Adipocyte (in vitro differentiated cells): Measurements from ENCODE around the gene BCKDK.

Experiments
- DNase-seq: peaks from one replicate; pipeline ENCODE4 v3.0.0-alpha.2; 2015; ENCODE audit warnings: low read depth
- H3K27me3 ChIP-seq: replicated peaks from 2 replicates; pipeline ENCODE4 v1.7.0; 2013; ENCODE audit warnings: mild to moderate bottlenecking, low read length, moderate library complexity; ENCODE audit not compliant: control insufficient read depth, insufficient read depth
- H3K36me3 ChIP-seq: 2 replicates; pipeline ENCODE4 v1.7.0; 2013; ENCODE audit warnings: low read length, mild to moderate bottlenecking, moderate library complexity; ENCODE audit not compliant: control insufficient read depth, insufficient read depth, severe bottlenecking
- H3K4me1 ChIP-seq: 2 replicates; pipeline ENCODE4 v1.7.0; 2013; ENCODE audit warnings: mild to moderate bottlenecking, low read length, moderate library complexity; ENCODE audit not compliant: control insufficient read depth, insufficient read depth
- H3K4me3 ChIP-seq: 2 replicates; pipeline ENCODE4 v1.7.0; 2013; ENCODE audit warnings: mild to moderate bottlenecking, low read length, moderate library complexity
- H3K9ac ChIP-seq: 2 replicates; pipeline ENCODE4 v1.7.0; 2013; ENCODE audit warnings: mild to moderate bottlenecking, low read length, moderate library complexity
- H3K9me3 ChIP-seq: 2 replicates; pipeline ENCODE4 v1.7.0; 2013; ENCODE audit warnings: mild to moderate bottlenecking, low read length, moderate library complexity; ENCODE audit not compliant: control insufficient read depth

The BCKDK gene

DNA sequence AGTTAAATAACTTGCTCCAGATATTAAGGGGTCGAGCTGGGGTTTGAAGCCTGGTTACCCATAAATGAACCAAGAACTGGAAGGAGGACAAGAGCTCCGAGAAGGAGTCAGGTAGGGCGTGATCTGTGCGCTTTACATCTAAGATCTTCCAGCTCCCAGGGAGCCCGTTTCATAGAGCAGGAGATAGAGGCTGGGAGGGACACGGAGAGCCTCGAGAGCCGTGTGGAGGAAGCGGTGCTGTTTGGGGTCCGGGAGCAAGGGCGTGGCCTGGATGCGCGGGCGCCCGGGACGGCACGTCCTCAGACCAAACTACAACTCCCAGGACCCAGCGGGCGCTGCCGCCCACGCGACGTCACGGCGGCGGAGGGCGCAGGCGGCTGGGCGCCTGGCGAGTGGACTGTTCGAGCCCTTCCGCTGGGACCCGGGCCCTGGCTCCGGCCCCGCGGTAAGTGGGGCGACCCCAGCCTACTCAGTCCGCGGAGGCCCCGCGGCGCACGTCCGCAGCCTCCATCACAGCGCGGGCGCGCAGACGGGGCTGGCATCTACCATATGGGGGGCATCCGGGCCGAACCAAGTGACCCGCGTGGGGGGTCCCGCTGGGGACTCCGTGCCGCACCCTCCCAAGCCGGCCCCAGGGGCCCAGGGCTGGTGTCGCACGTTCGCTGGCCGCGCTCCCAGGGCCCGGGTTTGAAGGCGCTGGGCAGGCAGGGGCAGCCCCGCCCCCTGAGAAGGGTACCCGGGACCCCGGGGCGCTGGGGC is at the start of gene BCKDK:
BCKDK (plus strand) TSS at position 352 of the 759 bp plus-strand sequence. CDS start 838 bp downstream, outside the sequence.
- Histone ChIP-seq H3K4me1 (peaks cover 8% of the 10 kb centered on the region), H3K4me3 (peak within 1 kb of the TSS; percentile 90), H3K36me3 (peaks cover 38% of the 10 kb centered on the region), H3K9me3 (no peaks in the 10 kb centered on the region), H3K9ac (peak within 1 kb of the TSS; percentile 95), H3K27me3 (no peaks in the 10 kb centered on the region)
- peak; percentile 89 for DNase-seq

GRCh38 chr16:31061126-31061812 is 46.9 kb upstream of the BCKDK start:
- no peak overlapping the region for H3K4me3 ChIP-seq
- H3K36me3 ChIP-seq: peaks cover 34% of the 10 kb centered on the region
- no peaks in the 10 kb centered on the region for H3K9me3 ChIP-seq
- H3K27me3 ChIP-seq: no peaks in the 10 kb centered on the region
- H3K4me1 ChIP-seq: peaks cover 17% of the 10 kb centered on the region
- no peak overlapping the region for H3K9ac ChIP-seq
- no peak for DNase-seq

DNA sequence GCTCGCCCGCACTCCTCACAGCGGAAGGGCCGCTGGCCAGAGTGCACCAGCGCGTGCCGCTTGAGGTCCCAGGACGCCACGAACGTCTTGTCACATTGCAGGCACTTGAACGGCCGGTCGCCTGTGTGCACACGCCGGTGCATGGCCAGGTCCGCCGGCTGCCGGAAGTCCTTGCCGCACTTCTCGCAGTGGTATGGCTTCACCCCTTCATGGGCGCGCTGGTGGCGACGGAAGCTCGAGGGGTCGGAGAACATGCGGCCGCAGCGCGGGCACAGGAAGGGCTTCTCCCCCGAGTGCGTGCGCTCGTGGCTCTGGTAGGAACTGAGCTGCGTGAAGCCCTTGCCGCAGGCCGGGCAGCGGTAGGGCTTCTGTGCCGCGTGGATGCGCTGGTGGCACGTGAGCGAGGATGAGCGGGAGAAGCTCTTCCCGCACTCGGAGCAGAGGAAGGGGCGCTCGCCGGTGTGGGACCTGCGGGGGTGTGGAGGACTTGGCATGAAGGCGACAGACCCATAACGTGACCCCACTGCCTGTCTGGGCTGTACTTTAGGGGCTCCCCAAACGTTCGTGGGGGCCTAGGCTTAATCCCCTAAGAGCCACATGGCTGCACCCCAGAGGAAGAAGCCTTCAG is 46.3 kb upstream of the BCKDK start:
- no peaks in the 10 kb centered on the region for H3K27me3 ChIP-seq
- peaks cover 34% of the 10 kb centered on the region for H3K36me3 ChIP-seq
- no peak overlapping the region for H3K4me3 ChIP-seq
- H3K9ac ChIP-seq: no peak overlapping the region
- no peaks in the 10 kb centered on the region for H3K9me3 ChIP-seq
- peaks cover 17% of the 10 kb centered on the region for H3K4me1 ChIP-seq
- DNase-seq: no peak

GRCh38 chr16:31063495-31063842 is 44.7 kb upstream of the BCKDK start:
- Histone ChIP-seq H3K4me1 (peaks cover 17% of the 10 kb centered on the region), H3K9me3 (no peaks in the 10 kb centered on the region), H3K4me3 (no peak overlapping the region), H3K27me3 (no peaks in the 10 kb centered on the region), H3K9ac (peak overlapping the region; percentile 2), H3K36me3 (peaks cover 31% of the 10 kb centered on the region)
- no peak for DNase-seq

GRCh38 chr16:31063843-31064611 is 44.2 kb upstream of the BCKDK start:
- no peaks in the 10 kb centered on the region for H3K27me3 ChIP-seq
- H3K9ac ChIP-seq: peak overlapping the region; percentile 63
- peaks cover 17% of the 10 kb centered on the region for H3K4me1 ChIP-seq
- no peaks in the 10 kb centered on the region for H3K9me3 ChIP-seq
- peaks cover 31% of the 10 kb centered on the region for H3K36me3 ChIP-seq
- peak overlapping the region; percentile 49 for H3K4me3 ChIP-seq
- DNase-seq: no peak

- Histone ChIP-seq H3K9me3 (no peaks in the 10 kb centered on the region), H3K4me1 (peaks cover 17% of the 10 kb centered on the region), H3K27me3 (no peaks in the 10 kb centered on the region), H3K4me3 (peak overlapping the region; percentile 49), H3K36me3 (peaks cover 31% of the 10 kb centered on the region), H3K9ac (peak overlapping the region; percentile 63)
- peak; percentile 96 for DNase-seq
Measured at GRCh38 chr16:31064882-31065461, 43.2 kb upstream of the BCKDK start.

DNA sequence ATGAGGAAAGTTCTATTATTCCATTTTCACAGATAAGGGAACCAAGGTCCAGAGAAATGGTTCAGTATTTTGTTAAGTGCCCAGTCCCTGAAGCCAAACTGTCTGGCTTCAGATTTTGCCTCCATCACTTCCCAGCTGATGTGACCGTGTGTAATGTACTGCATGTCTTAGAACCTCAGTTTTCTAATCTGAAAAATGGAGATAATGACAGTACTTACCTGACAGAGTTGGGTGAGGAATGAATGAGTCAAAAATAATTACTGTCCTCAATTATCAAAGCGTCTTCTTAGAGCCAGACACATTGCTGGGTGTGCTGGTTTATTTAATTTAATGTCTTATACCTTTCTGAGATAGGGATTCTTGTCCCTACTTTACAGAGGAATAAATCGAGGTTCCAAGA is 40.8 kb upstream of the BCKDK start:
- Histone ChIP-seq H3K4me3 (no peak overlapping the region), H3K4me1 (peaks cover 26% of the 10 kb centered on the region), H3K27me3 (no peaks in the 10 kb centered on the region), H3K36me3 (peaks cover 11% of the 10 kb centered on the region), H3K9me3 (no peaks in the 10 kb centered on the region), H3K9ac (no peak overlapping the region)
- no peak for DNase-seq

GRCh38 chr16:31071861-31072260 is 36.3 kb upstream of the BCKDK start:
- peak; percentile 77 for DNase-seq
- H3K4me3 ChIP-seq: peak overlapping the region; percentile 99
- no peaks in the 10 kb centered on the region for H3K27me3 ChIP-seq
- no peaks in the 10 kb centered on the region for H3K9me3 ChIP-seq
- H3K4me1 ChIP-seq: peaks cover 13% of the 10 kb centered on the region
- peak overlapping the region; percentile 97 for H3K9ac ChIP-seq
- H3K36me3 ChIP-seq: peaks cover 5% of the 10 kb centered on the region

DNA sequence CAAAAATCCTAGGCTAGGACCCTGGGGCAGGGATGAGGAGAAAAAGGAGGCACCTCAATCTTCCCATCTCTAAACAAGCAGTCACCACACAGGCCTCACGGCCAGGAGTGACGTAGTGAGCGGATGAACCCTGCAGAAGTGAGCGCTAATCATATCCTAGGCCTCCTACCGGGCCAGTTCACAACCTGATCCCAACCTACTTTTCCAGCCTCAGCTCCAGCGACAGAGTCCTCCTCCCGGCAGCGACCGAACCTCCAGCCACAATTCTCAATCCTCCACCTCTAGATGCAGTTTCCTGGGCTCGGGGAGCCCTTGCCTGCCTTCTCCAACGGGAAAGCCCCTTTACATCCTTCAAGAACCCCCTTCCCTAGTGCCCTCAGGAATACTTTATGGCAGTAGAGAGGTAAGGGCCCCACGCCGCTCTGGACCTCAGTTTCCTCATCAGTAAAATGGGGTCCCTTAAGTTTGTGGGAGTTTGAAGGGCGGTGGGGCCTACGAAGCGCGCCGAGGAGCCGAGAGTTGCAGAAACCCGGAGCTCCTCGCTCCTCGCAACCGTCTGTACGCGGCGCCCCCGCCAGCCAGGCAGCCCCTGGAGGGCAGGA is 35.5 kb upstream of the BCKDK start:
- Histone ChIP-seq H3K4me3 (peak overlapping the region; percentile 99), H3K9me3 (no peaks in the 10 kb centered on the region), H3K4me1 (peaks cover 13% of the 10 kb centered on the region), H3K27me3 (no peaks in the 10 kb centered on the region), H3K9ac (peak overlapping the region; percentile 97), H3K36me3 (peaks cover 13% of the 10 kb centered on the region)
- peak; percentile 48 for DNase-seq

DNA sequence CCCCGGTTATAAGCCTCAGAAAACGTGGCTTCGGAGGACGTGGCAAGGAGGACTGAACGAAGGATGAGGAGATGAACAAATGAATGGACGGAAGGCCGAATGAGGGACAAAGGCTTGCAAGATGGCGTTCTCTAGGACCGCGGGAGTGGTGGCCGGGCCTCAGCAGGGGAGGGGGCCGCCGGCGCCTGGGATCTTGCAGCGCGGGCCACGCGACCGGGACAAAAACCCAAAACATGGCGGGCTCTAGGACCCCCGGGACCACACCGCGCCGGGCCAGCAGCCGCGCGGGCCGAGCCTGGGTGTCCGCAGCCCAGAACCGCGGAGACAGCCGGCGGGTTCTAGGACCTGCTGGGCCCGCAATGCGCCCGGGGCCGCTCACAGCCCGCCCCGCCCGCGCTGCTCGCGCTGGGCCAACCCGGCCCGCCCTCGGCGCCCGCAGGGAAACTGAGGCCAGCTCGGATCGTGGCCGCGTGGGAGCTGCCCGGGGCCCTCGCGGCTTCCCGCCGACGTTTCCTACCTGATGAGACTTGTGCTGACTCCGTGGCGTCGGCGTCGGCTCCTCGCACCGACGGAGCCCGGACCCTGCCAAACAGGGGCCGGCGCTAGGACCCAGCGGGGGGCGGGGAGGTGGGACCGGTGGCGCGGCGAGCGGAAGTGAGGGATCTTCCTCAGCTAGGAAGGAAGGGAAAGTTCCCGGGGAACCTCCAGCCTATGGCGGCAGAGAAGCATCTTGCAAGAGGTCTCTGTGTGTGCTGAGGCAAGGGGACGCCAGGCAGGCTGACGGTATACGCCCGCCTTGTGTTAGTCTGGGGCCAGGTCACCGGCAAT is 34.8 kb upstream of the BCKDK start:
- Histone ChIP-seq H3K27me3 (no peaks in the 10 kb centered on the region), H3K36me3 (peaks cover 20% of the 10 kb centered on the region), H3K4me1 (peaks cover 13% of the 10 kb centered on the region), H3K9me3 (no peaks in the 10 kb centered on the region), H3K4me3 (peak overlapping the region; percentile 99), H3K9ac (peak overlapping the region; percentile 97)
- peak; percentile 97 for DNase-seq
